Mucosa of descending colon (tissue), 3 donors: ENCODE results near the gene ANKRD27. TPM values are rescaled to one million over a fixed set of nuclear protein-coding genes. Genes with fewer than 3 reads are reported as not detected.

Experiments
- ATAC-seq: fragments of 200-7000 bp; cut with Tn5 transposase; one replicate; pipeline ENCODE4 v1.9.1; 2020; ENCODE audit warnings: mild to moderate bottlenecking, moderate library complexity
- DNase-seq, 3 donors: peaks; one replicate each; pipeline ENCODE4 v3.0.0-alpha.2; 2020
- H3K36me3 ChIP-seq: fragments of 200-600 bp; one replicate; pipeline ENCODE4 v1.8.0; 2021; ENCODE audit warnings: low read depth, mild to moderate bottlenecking
- H3K4me1 ChIP-seq: fragments of 200-600 bp; one replicate; pipeline ENCODE4 v1.8.0; 2021; ENCODE audit warnings: low read depth, mild to moderate bottlenecking
- H3K4me3 ChIP-seq: fragments of 200-600 bp; one replicate; pipeline ENCODE4 v1.8.0; 2021; ENCODE audit warnings: mild to moderate bottlenecking
- H3K9me3 ChIP-seq: fragments of 200-600 bp; one replicate; pipeline ENCODE4 v1.8.0; 2021; ENCODE audit warnings: mild to moderate bottlenecking
- intact Hi-C, 2 donors: fragments of 100-400 bp; cut with DNase I in 1 of 2; cut with micrococcal nuclease in 1 of 2; formaldehyde crosslinking; loops; one replicate each; pipeline versions ENCODE4 v1.11.0 to v1.11.1; 2022; cut with DNase I, micrococcal nuclease
- total RNA-seq, 3 donors: library from RNA; stranded (reverse); fragmentation: NEBNext Ultra II Directional in 2 of 3; extraction: Animal tissue kit (Norgen Biotek cat#: 25700) in 2 of 3; gene quantifications; one replicate each; pipeline versions ENCODE4 v1.2.1 to v1.2.4, GENCODE V29; 2021 to 2023
- TF ChIP-seq, protein P1 (sequence below): fragments of 200-600 bp; IDR thresholded peaks from one replicate; pipeline ENCODE4 v1.8.0; 2022; ENCODE audit warnings: antibody characterized with exemption, mild to moderate bottlenecking
- donor health status: DM: no; HTN: no; CAD: no; lungs with moderate emphysema.
- donor health status: DM: no; HTN: no; CAD: no.
- donor health status: DM: no; HTN: yes; CAD: no.

ANKRD27 gene
- total RNA-seq, 3 donors from 2014 or later = 36.0 to 59.6 (median 41.1) TPM

DNA sequence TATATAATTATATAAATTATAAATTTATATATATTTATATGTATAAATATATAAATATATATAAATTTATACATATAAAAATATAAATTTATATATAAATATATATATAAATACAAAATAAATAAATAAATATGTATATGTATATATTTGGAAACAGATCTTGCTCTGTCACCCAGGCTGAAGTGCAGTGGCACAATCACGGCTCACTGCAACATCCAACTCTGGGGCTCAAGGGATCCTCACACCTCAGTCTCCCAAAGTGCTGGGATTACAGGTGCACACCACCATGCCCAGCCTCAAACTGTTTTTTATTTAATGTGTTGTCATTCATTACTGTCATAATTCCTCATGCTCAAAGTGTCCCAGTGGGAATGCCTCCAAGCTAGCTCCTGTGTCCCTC is 119.2 kb downstream of the ANKRD27 start:
- intact Hi-C loops = no loop called here
- TF ChIP-seq, protein P1, sequence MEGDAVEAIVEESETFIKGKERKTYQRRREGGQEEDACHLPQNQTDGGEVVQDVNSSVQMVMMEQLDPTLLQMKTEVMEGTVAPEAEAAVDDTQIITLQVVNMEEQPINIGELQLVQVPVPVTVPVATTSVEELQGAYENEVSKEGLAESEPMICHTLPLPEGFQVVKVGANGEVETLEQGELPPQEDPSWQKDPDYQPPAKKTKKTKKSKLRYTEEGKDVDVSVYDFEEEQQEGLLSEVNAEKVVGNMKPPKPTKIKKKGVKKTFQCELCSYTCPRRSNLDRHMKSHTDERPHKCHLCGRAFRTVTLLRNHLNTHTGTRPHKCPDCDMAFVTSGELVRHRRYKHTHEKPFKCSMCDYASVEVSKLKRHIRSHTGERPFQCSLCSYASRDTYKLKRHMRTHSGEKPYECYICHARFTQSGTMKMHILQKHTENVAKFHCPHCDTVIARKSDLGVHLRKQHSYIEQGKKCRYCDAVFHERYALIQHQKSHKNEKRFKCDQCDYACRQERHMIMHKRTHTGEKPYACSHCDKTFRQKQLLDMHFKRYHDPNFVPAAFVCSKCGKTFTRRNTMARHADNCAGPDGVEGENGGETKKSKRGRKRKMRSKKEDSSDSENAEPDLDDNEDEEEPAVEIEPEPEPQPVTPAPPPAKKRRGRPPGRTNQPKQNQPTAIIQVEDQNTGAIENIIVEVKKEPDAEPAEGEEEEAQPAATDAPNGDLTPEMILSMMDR = no peak
- H3K36me3 ChIP-seq = no peaks in the 10 kb centered on the region
- no peak overlapping the region for H3K4me3 ChIP-seq
- no peaks in the 10 kb centered on the region for H3K4me1 ChIP-seq
- ATAC-seq = no peak
- DNase-seq = no peak
- no peaks in the 10 kb centered on the region for H3K9me3 ChIP-seq

DNA sequence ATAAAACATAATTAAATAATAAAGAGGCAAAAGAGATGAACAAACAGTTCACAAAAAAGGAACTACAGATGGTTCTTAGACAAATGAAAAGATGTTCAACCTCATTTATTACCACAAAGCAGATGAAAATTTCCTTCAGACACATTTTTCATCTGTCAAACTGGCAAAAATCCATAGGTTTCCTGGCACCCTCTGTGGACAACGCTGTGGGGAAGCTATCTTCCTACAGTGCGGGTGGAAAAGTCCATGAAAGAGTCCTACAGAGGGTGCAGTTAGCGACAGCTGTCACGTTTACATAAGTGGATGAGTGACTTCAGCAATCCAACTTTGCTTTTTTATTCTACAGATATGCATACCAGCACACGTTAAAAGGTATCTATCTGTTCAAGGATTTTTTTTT is 124.3 kb downstream of the ANKRD27 start:
- TF ChIP-seq, protein P1 = no peak
- intact Hi-C loops = no loop called here
- Histone ChIP-seq H3K9me3 (no peaks in the 10 kb centered on the region), H3K4me1 (no peaks in the 10 kb centered on the region), H3K4me3 (no peak overlapping the region), H3K36me3 (no peaks in the 10 kb centered on the region)
- ATAC-seq (no peak), DNase-seq (no peak)

Other genes starting within 250 kb of the ANKRD27 start
- 10 to 100 TPM; 44.8 to 79.6 (median 69.4) TPM for gene PDCD5, start 94.0 kb downstream of the ANKRD27 start, total RNA-seq
- gene RGS9BP, start 668 bp upstream of the ANKRD27 start, total RNA-seq = under 1 TPM in 2 of 3 donors, not detected in 1; 0.17 to 0.79 TPM
- 10 to 100 TPM; 13.9 to 16.9 (median 16.8) TPM for gene NUDT19, start 16.6 kb upstream of the ANKRD27 start, total RNA-seq
- gene TDRD12, start 44.6 kb upstream of the ANKRD27 start, total RNA-seq = under 1 TPM in 2 of 3 donors, not detected in 1; 0.31 to 0.47 TPM
- under 1 TPM in 2 of 3 donors, not detected in 1; 0.43 to 0.66 TPM for gene SLC7A9, start 194.6 kb upstream of the ANKRD27 start, total RNA-seq